Spleen (tissue), 7 donors: ENCODE measurements around the gene CFAP97.

Source experiments
- POLR2A ChIP-seq, 3 donors: fragments of 450-650 bp; IDR thresholded peaks; one replicate each; pipeline ENCODE4 v1.5.1; 2017; ENCODE audit warnings: antibody characterized with exemption in 3 of 3, mild to moderate bottlenecking in 1 of 3
- POLR2AphosphoS5 ChIP-seq, 3 donors: sonication (generic); formaldehyde crosslinking; IDR thresholded peaks; one replicate each; pipeline ENCODE4 v1.5.1; 2017; ENCODE audit warnings: antibody characterized with exemption in 3 of 3
- TF ChIP-seq, protein P1 (sequence below), 11 experiments: fragments of 200-600 bp in 7 of 11; fragments of 450-650 bp in 4 of 11; sonication (generic) in 4 of 11; IDR thresholded peaks in 8 of 11; conservative IDR thresholded peaks in 3 of 11; 1 replicate in 7 of 11; 2 replicates in 4 of 11; pipeline versions ENCODE4 v1.4.0 to v1.8.0; 2016 to 2021; ENCODE audit warnings: antibody characterized with exemption in 11 of 11, inconsistent platforms in 4 of 11, mild to moderate bottlenecking in 1 of 11
- donor health status: DM: no; HTN: no; CAD: no; lungs with moderate emphysema.
- donor health status: DM: no; HTN: no; CAD: no.
- donor health status: DM: no; HTN: no; CAD: no.

DNA sequence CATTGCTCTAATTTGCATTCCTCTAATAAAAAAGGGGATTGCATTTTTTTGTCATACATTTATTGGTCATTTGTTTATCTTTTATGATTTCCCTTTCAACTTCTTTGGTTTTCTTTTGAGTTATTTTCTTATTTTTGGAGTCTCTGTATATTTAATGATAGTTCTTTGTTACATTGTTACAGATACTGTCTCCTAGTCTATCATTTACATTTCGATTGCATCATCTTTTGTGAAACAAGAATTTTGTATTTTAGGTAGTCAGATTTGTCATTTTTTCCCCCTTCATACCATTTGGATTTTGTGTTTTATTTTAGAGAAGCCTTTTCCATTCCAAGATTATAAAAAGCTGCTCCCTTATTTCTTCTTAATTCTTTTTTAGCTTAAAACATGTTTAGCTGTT, 42.7 kb upstream of the CFAP97 start:
- TF ChIP-seq POLR2AphosphoS5 (IDR thresholded peaks at IDR 0.05) (no peak), POLR2A (IDR thresholded peaks at IDR 0.05) (no peak)
- TF ChIP-seq, protein P1, sequence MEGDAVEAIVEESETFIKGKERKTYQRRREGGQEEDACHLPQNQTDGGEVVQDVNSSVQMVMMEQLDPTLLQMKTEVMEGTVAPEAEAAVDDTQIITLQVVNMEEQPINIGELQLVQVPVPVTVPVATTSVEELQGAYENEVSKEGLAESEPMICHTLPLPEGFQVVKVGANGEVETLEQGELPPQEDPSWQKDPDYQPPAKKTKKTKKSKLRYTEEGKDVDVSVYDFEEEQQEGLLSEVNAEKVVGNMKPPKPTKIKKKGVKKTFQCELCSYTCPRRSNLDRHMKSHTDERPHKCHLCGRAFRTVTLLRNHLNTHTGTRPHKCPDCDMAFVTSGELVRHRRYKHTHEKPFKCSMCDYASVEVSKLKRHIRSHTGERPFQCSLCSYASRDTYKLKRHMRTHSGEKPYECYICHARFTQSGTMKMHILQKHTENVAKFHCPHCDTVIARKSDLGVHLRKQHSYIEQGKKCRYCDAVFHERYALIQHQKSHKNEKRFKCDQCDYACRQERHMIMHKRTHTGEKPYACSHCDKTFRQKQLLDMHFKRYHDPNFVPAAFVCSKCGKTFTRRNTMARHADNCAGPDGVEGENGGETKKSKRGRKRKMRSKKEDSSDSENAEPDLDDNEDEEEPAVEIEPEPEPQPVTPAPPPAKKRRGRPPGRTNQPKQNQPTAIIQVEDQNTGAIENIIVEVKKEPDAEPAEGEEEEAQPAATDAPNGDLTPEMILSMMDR (IDR thresholded peaks at IDR 0.05 in 8 of 11, conservative IDR thresholded peaks at IDR 0.05 in 3 of 11): no peak
